GDM1 (cell line): ENCODE measurements around the gene SPATA46.

Source experiments
- DNase-seq: peaks from one replicate; lab custom pipeline; 2025; lab: John Stamatoyannopoulos, UW

The SPATA46 gene

DNA sequence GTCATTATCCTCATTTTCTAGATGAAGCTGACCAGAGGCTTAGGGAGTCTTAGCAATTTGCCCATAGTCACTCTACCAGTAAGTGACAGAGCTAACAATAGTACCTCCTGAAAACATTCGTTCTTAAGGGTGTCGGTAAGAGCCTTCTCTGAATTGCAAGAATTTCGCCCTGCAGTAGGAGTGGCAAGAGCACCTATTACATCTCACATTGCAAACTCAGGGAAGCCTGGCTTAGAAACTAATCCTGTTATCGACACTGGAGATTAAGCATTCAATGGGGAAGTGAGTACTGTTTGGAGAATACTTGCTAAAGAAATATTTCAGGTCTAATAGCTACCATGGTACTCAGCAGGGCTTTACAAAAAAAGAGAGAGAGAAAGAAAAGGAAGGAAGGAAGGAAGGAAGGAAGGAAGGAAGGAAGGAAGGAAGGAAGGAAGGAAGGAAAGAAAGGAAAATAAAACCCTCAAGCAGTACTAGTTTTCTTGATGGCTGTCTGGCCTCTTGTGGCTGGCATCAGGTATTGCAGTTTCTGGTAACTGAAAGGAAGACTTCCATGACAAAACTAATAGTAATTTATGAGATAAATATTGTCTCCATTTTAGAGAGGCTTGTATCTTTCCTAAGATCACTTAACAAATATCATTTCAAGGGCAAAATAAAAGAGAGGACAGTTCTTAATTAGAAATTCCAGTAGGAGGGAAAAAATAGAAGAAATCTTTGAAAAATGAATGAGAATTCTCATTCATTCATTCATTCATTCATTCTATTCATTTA is 15.3 kb upstream of the SPATA46 start:
- DNase-seq = no peak

DNA sequence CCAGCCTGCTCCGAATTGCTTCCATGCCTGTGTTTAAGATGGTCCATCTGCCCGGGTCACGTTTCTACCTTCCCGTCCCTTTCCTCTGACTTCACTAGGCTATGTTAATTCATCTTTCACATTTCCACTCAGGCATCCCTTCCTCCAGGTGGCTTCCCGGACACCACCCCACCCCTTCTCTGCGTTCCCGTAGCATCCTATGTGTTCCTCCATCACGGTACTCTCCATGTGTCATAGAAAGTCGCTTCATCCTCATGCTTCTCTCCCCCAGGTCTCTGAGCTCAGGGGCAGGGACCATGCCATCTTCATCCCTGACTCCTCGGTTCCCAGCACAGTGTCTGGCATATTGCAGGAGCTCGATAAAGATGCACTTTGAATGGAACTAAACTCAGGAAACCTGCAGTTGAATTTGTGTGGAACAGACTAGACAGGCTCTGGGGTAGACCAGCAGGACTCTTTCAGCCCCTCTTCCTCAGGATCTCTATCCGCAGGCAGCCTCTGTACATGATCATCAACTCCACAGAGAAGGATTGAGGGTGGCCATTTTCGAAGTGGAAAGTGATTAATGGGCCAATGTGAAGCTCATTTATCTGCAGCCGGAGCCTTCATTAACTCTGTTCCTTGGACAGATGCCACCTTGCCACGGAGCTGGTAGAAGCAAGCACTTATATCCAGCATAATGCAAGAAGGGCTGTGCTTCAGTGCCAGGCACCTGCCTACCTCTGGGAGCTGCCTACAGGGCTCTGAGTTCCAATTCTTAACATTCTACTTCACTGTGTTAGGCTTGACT is 13.9 kb upstream of the SPATA46 start:
- no peak for DNase-seq

DNA sequence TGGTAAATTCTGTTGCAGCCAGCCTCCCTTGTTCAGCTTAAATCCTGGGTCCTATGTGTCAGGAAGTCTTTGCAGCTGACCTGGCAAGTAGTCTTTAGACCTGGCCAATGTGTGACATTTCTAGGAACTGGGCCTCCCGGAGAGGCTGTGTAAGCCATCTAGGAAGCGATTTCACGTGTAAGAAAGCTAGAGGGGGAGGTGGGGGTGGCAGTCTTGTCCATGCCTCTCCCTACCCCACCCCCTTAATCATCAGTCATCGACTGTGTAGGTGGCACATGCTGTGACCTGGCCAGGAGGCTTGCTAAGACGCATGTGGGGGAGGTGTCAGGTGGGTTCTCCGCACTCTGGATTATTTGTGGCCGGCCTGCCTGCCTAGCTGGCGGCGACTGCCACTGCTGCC is 13.3 kb upstream of the SPATA46 start:
- no peak for DNase-seq

DNA sequence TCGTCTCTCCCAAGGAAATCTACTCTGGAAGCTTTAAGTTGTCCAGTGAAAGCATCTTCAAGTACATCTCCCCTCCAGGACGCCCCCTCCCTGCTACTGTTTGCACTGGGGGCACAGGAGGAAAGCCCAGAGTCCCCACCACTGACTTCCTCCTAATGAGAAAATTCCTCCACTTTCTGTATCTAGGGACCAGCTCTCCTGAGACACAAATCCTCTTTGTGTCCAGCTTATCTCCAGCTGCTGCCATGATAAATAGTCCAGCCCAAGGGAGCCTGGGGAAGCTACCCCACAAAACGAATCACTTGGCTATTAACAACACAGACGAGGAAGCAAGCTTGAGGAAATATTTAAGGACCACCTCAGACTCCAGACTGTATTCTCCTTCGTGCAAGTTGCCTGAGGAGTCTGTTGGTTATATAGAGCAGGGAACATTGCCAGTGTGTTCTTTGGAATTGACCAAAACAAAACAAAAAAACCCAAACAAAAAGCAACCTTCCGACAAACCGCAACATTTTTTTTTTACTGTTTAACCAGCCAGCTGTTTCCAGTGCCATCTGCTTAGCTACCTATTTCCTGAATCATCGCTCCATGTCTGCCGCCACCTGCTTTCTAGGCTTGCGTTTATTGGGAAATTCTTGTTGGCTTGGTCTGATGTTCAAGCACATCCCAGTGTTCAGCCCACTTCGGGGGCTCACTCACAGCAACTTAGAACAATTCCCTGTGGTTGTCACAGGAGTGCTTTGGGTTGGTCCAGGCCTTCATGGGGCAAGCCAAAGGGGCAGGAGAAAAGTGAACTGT is 12.6 kb upstream of the SPATA46 start:
- no peak for DNase-seq

DNA sequence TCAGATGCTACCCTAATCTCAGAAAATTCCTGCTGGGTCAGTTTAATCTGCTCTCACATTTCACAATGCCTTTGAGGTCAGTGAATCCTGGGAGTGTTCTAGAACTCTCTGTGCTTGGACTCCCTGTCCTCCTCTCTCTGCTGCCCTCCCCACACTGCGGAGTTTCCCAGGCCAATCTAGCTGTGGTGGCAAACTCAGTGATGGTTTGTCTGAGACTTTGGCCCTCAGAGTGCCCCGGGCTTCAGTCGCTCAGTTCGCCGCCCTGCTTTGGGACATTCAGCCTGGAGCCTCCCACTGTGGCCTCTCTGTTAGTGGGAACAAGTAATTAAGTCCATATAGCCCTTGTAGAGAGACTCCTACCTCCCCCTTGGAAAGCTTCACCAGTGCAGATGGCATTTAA is 12.0 kb upstream of the SPATA46 start:
- no peak for DNase-seq

DNA sequence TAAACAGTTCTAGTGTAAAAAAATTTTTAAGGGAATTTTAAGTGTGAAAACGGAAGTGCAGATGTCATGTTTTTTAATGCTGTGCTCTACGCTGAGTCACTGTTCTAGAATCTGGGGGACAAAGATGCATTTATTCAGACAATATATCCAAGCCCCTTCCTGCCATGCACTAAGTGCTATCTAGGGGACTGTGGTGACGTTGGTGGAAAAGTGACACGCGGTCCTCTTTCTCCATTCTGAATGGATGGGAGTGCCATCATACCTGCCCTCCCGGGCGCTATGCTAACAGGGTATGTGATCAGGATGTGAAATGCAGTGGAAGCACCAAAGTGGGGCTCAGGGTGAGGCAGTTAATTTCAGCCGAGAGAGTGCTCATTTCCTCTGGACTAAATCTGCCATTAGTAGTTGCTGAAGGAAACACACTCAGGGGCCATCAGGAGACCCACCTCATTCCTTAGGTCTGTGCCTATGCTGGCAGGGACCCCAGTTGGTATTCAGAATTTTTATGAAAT is 11.5 kb upstream of the SPATA46 start:
- no peak for DNase-seq

DNA sequence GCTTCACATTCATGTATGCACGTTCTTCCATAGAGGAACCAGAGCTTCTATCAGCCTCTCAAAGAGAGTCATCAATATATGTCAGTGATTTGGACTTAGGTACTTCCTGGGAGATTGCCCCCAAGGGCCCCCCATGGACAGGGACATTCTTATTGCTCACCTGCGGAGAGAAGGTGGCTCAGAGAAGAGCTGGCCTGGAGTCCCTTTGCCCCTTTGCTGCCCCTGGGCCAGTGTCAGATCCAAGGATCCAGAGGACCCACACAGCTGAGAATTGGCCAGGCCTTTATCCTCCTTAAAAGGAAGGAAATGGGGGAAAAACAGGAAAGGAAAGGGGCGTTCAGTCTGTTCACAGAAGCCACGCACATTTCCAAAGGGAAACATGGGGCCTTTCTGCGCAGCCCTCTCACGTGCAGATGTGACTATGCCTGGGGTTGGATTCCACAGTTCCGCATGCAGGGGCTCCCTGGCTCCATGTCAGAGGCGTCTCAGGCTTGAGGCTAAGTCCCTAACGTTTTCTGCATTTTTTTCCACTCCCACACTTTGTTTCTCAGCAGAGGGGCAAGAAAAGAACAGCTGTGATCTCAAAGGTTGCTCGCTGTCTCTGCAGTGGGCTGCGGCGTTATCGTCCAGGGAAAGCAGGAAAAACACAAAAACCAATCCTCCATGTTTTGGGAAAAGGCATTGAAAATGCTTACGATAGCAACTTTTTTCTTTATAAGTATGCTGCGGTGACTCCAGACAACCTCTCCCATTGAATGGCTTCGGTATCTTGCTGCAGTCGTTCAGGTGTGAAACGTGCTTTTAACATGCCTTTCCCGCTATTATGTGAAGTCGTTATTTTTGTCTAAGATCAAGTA is 10.8 kb upstream of the SPATA46 start:
- no peak for DNase-seq

DNA sequence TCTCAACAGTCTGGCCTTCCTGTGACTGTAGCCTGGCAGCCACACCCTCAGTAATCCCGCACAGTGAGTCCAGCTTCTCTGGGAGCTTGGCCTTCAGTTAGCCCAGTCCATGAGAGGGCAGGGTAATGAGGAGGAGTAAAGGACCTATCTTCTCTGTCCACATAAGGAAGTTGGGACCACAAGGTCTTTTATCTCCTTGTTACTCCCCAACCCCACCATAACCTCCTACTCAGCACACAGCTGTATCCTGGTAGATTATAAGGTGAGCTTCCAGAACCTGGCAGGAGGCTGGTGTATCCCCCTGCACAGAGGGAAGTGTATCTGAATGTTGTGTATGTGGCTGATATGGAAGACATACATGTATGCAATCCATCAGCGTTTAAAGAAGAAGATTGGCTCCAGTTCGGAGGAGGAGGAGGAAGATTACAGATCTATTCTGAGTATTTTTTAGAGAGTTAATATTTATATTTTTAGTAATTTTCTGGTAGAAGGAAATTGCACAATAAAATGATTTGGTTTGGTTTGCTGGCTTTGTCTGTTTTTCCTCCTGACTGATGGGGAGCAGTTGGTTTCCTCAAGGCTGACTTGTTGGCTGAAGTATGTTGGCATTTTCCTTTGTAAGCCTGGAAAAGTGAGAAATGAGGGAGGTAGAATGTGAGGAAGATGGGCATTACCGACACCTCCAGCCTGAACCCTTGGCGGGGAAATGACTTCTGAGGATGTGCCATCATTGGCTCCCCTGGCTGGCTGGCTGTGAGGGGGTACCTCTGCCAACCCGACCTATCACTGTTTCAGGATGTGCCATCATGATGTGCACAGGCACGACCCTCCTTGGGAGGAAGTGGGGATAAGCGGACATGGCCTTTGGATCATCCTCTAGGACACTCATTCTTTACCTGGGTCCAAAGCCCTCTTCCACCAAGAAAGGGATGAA is 9.9 kb upstream of the SPATA46 start:
- DNase-seq = no peak

DNA sequence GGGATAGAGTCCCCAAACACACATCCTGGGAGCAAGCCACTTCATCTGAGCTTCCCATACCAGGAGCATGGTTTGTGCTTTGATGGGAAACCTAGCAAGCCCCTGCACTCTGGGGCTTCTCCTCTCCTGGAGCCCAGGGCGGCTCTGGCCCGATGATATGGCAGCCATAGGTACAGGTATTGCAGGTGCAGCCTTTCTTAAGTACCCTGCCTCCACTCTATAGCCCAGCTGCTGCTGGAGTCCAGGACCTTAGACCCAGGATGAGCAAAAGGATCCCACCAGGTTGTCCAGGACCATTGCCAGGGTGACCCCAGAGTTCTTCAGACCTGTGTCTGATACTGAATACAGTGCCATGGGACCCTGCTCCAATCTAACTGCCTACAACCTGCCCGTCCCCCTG is 9.0 kb upstream of the SPATA46 start:
- DNase-seq = no peak

DNA sequence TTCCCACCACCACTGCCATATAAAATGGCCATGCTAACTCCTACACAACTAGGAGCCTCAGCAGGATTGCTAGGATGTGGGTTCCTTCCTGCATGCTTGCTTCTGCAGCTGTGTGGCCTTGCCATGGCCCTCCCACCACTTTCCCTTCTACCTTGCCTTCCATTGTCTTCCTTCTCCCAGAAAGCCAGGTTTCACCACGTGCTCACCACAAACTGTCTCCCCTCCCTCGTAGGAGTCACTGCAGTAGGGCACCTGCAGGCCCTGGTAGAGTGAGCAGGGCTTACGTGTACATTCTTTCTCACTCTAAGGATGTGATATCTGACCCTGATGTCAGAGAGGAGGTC is 8.6 kb upstream of the SPATA46 start:
- no peak for DNase-seq

DNA sequence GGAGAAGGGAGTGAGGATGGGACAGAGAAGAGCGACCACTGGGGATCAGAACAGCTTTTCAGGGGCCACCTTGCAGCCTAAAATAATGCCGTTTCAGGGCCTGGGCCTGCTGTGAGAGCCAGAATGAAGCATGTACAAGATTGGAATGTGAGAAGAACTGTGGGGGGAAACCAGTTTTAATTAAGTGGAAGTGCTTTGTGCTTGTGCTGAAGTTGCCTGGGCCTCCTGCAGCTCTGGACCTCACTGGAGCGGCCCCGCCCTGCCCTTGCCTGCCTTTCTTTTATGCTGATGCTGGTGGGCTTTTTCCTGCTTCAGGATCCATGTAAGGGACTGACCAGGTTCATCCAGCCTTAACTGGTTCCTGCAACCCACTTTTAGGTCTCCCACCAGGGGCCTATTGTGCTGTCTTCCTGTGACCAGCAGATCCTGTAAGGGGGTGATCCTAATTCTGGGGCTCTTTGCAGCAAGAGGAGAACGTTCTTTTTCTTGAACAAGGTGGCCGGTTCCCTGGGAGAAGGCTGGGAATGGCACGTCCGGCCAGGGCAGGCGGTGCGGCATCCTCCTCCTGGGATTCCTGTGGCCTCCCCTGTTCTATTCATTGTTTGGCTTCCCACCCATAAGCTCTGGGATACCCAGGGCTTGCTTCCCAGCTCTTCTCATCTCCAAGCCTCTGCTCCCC is 8.1 kb upstream of the SPATA46 start:
- DNase-seq = no peak

DNA sequence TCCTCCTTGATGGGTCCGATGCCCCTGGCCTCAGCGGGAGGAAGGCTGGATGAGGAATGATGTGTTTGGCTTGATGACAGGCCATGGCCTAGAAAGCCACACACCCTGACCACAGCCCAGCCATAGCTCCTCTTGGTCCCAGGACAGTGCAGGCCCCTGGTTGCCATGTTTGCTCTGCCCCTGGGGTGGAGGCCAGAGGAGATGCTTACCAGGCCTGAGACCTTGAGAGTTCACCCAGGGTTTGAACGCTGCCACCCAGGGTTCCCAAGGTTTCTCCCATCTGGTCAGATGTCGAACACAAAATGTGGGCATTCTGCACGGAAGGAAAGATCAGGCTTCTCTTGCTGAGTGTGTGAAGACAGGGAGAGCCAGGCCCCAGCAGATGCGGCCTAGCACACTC is 7.5 kb upstream of the SPATA46 start:
- DNase-seq = no peak

DNA sequence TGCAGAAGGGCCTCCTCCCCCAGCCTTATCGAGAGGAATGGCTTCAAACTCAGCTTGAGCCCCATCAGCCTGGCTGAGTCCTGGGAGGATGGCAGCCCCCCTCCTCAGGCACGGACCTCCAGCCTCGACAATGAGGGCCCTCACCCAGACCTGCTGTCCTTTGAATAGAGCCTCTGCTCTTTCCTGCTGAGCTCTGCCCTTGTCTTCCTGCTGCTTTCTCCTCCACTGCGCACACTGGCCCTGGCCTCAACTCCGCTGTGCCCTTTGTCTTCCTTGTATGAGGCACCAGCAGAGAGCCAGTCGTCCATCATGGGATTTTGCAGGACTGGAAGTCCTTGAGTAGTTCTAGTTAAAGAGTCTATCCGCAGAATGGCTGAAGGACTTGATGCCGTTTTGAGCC is 6.9 kb upstream of the SPATA46 start:
- no peak for DNase-seq

DNA sequence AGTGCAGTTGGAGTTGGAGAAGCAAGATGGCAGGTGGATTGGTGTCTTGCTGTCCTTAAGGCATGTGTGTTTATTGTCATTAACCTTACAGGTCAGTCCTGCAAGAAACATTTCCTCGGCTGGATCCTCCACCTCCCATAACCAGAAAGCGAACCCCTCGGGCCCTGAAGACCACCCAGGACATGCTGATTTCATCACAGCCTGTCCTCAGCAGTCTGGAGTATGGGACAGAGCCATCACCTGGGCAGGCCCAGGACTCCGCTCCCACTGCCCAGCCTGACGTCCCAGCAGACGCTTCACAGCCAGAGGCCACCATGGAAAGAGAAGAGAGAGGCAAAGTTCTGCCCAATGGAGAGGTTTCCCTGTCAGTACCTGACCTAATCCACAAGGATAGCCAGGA is 6.4 kb upstream of the SPATA46 start:
- no peak for DNase-seq

DNA sequence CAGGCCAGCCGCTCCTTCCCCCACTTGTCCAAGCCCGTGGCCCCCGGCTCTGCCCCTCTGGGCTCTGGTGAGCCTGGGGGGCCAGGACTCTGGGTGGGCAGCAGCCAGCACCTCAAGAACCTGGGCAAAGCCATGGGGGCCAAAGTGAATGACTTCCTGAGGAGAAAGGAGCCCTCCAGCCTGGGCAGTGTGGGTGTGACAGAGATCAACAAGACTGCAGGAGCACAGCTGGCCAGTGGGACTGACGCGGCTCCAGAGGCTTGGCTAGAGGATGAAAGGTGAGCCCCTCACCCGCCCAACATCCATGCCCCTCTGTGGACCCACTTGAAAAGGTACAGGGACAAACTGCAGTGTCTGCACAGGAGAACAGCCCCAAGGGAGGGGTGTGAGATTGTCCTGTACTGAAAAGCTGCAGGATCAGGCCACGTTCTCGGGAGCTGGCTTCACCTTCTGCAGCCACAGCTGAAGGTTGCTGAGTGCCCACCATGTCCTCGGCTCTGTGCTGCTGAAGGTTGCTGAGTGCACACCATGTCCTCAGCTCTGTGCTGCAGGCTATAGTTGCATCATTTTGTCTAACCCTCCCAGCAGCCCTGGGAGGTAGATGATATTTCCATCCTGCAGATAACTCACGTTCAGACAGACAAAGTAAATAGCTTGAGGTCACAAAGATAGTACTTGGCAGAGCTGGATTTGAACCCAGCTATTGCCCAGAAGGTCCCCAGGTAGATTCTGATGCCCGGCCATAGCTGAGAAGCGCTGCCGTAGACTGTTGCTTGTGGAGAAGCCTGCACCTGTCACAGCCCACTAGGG is 5.5 kb upstream of the SPATA46 start:
- DNase-seq = no peak

DNA sequence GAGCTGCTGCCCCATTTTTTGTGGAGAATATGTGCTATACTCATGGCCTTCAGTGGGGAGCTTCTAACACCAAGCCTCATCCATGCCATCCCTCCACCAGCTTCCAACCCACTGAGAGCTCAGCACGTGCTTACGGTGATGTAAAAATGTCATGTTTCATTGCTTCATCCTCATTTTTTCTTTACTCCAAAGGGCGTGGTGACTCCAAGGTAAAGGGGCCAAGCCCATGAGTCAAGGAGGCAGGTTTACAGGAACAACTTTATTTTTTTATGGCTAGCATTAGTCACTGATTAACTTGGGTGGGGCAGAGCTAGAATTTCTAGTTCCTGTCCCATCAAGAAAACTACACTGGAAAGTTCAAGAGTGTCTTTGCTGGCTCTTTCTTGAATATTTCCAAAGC is 4.7 kb upstream of the SPATA46 start, which contains the start of gene C1orf226:
TSS of gene C1orf226 (plus strand) at position 346 of the 400 bp plus-strand sequence. CDS start 174 bp downstream, outside the sequence.
- no peak for DNase-seq

DNA sequence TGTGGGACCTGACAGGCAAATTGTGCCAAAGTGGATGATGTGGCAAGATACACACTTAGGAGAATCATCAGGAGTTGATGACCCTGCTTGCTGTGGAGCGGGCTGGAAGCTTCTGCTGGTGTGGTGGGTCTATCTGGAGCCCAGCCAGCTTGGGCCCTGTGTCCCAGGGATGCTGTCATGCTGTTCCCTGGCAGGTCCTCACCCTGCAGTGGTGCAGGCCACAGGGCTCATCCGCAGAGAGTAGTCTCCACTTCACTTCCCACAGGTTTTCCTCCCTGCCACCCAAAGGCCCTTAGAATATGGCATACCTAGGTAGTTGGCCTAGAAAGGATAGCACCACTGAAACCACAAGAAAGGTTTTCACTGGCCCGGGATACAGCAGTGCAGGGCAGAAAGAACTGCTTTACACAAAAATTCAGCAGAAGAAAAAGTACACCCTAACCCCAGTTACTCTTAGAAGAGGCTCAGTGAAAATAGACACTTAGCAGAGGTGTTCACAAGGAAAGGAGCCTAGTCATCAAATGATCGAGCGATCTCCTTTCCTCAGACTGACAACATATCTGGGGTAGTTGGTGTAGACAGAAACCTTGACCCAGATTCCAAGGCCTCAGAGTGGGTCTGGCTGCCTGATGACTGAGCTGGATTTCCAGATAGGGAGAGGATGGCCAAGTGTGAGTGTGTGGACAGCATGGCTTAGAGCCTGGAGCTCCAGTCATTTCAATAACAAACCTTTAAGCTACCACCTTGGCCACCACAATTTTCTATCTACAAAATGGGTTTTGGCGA is 3.6 kb upstream of the SPATA46 start:
- DNase-seq = no peak

DNA sequence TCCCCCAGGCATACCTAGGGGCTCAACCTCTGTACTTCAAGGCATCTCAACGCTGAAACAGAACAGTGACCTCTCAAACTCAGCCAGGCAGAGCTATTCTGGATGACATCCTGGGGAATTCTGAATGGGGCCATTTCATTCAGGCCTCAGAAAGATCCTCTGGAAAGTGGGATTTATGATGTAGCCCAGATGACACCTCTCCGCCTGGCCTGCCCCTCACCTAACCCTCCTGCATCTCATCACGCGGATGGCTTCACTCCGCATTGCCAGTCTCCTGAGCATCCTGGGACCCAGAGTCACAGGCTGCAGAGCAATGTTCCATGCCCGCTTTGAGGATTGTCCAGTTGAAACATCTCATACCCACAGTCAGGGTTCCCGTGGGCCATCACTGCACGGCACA is 1.2 kb downstream of the SPATA46 start:
- no peak for DNase-seq
